H1 (cell line): ENCODE results near the gene INSM1. TPM values are rescaled to one million over a fixed set of nuclear protein-coding genes. Genes with fewer than 3 reads are reported as not detected.

Experiments used
- CTCF ChIA-PET: fragments of 300-600 bp; sonication (Branson Sonifier 250); formaldehyde crosslinking; loops from one replicate; lab custom pipeline; 2021; ENCODE audit not compliant: partially characterized antibody; lab: Charles Lee
- POLR2A ChIA-PET: fragments of 300-600 bp; sonication (Branson Sonifier 250); formaldehyde crosslinking; loops from one replicate; lab custom pipeline; 2021; ENCODE audit warnings: inconsistent platforms; ENCODE audit not compliant: partially characterized antibody; lab: Charles Lee
- DNase-seq, 2 experiments: peaks; one replicate each; pipeline versions ENCODE4 v3.0.0 to v3.0.0-alpha.2; 2010 to 2022; ENCODE audit warnings: low spot score in 2 of 2, low read depth in 1 of 2, mixed read lengths in 1 of 2
- FAIRE-seq: peaks from 2 replicates; lab custom pipeline; 2011; peaks lifted over from hg19 to GRCh38; lab: Jason Lieb, UNC
- H2AFZ ChIP-seq: 2 replicates; pipeline ENCODE4 v1.8.1; 2012; ENCODE audit warnings: low read length, inconsistent platforms
- H2AK5ac ChIP-seq: 2 replicates; pipeline ENCODE4 v1.6.1; 2013; ENCODE audit warnings: low read depth, low read length
- H2BK120ac ChIP-seq: replicated peaks from 2 replicates; pipeline ENCODE3; 2013; ENCODE audit warnings: low read depth, low read length, inconsistent platforms
- H2BK12ac ChIP-seq: 2 replicates; pipeline ENCODE4 v1.6.1; 2013; ENCODE audit warnings: low read depth, low read length
- H2BK15ac ChIP-seq: 2 replicates; pipeline ENCODE4 v1.6.1; 2013; ENCODE audit warnings: low read length
- H2BK20ac ChIP-seq: 2 replicates; pipeline ENCODE4 v1.6.1; 2013; ENCODE audit warnings: low read length
- H2BK5ac ChIP-seq: 2 replicates; pipeline ENCODE4 v1.6.1; 2013; ENCODE audit warnings: low read depth, low read length
- H3K14ac ChIP-seq: 2 replicates; pipeline ENCODE4 v1.6.1; 2013; ENCODE audit warnings: inconsistent platforms; ENCODE audit not compliant: insufficient read length
- H3K18ac ChIP-seq: 2 replicates; pipeline ENCODE4 v1.6.1; 2013; ENCODE audit warnings: low read length; ENCODE audit errors: extremely low read depth
- H3K23ac ChIP-seq: 2 replicates; pipeline ENCODE4 v1.6.1; 2013; ENCODE audit warnings: inconsistent platforms; ENCODE audit not compliant: insufficient read length
- H3K23me2 ChIP-seq: 2 replicates; pipeline ENCODE4 v1.6.1; 2013; ENCODE audit warnings: low read depth, low read length
- H3K27ac ChIP-seq: 2 replicates; pipeline ENCODE4 v1.6.1; 2011; ENCODE audit warnings: low read depth, low read length, inconsistent platforms
- H3K27me3 ChIP-seq, 4 experiments: replicated peaks in 1 of 4; 1 replicate in 1 of 4; 2 replicates in 3 of 4; pipeline versions ENCODE4 v1.6.1 to v1.8.1; 2011 to 2013; ENCODE audit warnings: low read length in 3 of 4, mild to moderate bottlenecking in 3 of 4, inconsistent platforms in 2 of 4, mixed read lengths in 2 of 4, moderate library complexity in 1 of 4; ENCODE audit not compliant: control insufficient read depth in 3 of 4, insufficient read depth in 3 of 4; ENCODE audit errors: extremely low read depth in 1 of 4
- H3K36me3 ChIP-seq, 4 experiments: 2 replicates each; pipeline versions ENCODE4 v1.6.1 to v1.8.1; 2011 to 2013; ENCODE audit warnings: mild to moderate bottlenecking in 4 of 4, low read length in 3 of 4, moderate library complexity in 2 of 4, control low read depth in 1 of 4, inconsistent platforms in 1 of 4; ENCODE audit not compliant: insufficient read depth in 4 of 4, control insufficient read depth in 2 of 4
- H3K4ac ChIP-seq: replicated peaks from 2 replicates; pipeline ENCODE3; 2013; ENCODE audit warnings: low read length, low read depth, mixed read lengths, inconsistent platforms; ENCODE audit not compliant: insufficient read length
- H3K4me1 ChIP-seq, 4 experiments: replicated peaks in 1 of 4; 1 replicate in 1 of 4; 2 replicates in 3 of 4; pipeline versions ENCODE4 v1.6.1 to v1.8.1; 2011 to 2013; ENCODE audit warnings: low read length in 3 of 4, inconsistent platforms in 2 of 4, mixed read lengths in 1 of 4; ENCODE audit not compliant: insufficient read depth in 4 of 4, control insufficient read depth in 3 of 4
- H3K4me2 ChIP-seq, 2 experiments: 2 replicates each; pipeline versions ENCODE4 v1.6.1 to v1.8.1; 2011 to 2013; ENCODE audit warnings: low read depth in 2 of 2, low read length in 2 of 2, control low read depth in 1 of 2, inconsistent platforms in 1 of 2, mild to moderate bottlenecking in 1 of 2; ENCODE audit not compliant: insufficient read depth in 1 of 2
- H3K4me3 ChIP-seq, 4 experiments: fragments of 200-600, 300-600 bp in 1 of 4; sonication (generic), shearing (Covaris generic), sonication (Bioruptor Twin) in 1 of 4; 2 replicates each; pipeline versions ENCODE4 v1.5.1 to v1.8.1; 2011 to 2016; ENCODE audit warnings: low read length in 4 of 4, low read depth in 3 of 4, control low read depth in 2 of 4, inconsistent platforms in 2 of 4, mild to moderate bottlenecking in 2 of 4, mixed read lengths in 1 of 4, moderate library complexity in 1 of 4; ENCODE audit not compliant: insufficient read depth in 2 of 4; ENCODE audit errors: extremely low read depth in 1 of 4
- H3K56ac ChIP-seq: replicated peaks from 2 replicates; pipeline ENCODE3; 2013; ENCODE audit warnings: low read depth, mild to moderate bottlenecking, mixed read lengths, low read length, inconsistent platforms; ENCODE audit not compliant: insufficient read length
- H3K79me1 ChIP-seq: 2 replicates; pipeline ENCODE4 v1.6.1; 2013; ENCODE audit warnings: low read depth, low read length, control low read depth
- H3K79me2 ChIP-seq, 2 experiments: 2 replicates each; pipeline versions ENCODE4 v1.6.1 to v1.8.1; 2012 to 2013; ENCODE audit warnings: low read length in 2 of 2, mild to moderate bottlenecking in 2 of 2, inconsistent platforms in 1 of 2; ENCODE audit not compliant: insufficient read depth in 2 of 2, control insufficient read depth in 1 of 2
- H3K9ac ChIP-seq, 4 experiments: replicated peaks in 1 of 4; 1 replicate in 1 of 4; 2 replicates in 3 of 4; pipeline versions ENCODE4 v1.6.1 to v1.8.1; 2011 to 2013; ENCODE audit warnings: low read depth in 3 of 4, low read length in 3 of 4, control low read depth in 2 of 4, mild to moderate bottlenecking in 2 of 4, moderate library complexity in 2 of 4, inconsistent platforms in 1 of 4; ENCODE audit errors: extremely low read depth in 1 of 4
- H3K9me3 ChIP-seq, 2 experiments: 2 replicates each; pipeline versions ENCODE4 v1.6.1 to v1.8.1; 2012 to 2013; ENCODE audit warnings: mild to moderate bottlenecking in 2 of 2, moderate library complexity in 2 of 2, control low read depth in 1 of 2, inconsistent platforms in 1 of 2, low read depth in 1 of 2, low read length in 1 of 2, mixed read lengths in 1 of 2; ENCODE audit not compliant: insufficient read depth in 2 of 2
- H4K20me1 ChIP-seq, 2 experiments: replicated peaks in 1 of 2; 2 replicates each; pipeline versions ENCODE3 to v1.8.1; 2011 to 2013; ENCODE audit warnings: inconsistent platforms in 2 of 2, low read length in 2 of 2, mild to moderate bottlenecking in 1 of 2; ENCODE audit not compliant: insufficient read depth in 2 of 2, control insufficient read depth in 1 of 2
- H4K5ac ChIP-seq: 2 replicates; pipeline ENCODE4 v1.6.1; 2013; ENCODE audit warnings: low read length, low read depth, mixed read lengths, inconsistent platforms; ENCODE audit not compliant: insufficient read length
- H4K8ac ChIP-seq: 2 replicates; pipeline ENCODE4 v1.8.0; 2013; ENCODE audit warnings: mild to moderate bottlenecking, moderate library complexity, low read length, inconsistent platforms; ENCODE audit not compliant: insufficient read depth; ENCODE audit errors: extremely low read depth
- H4K91ac ChIP-seq: replicated peaks from 2 replicates; pipeline ENCODE3; 2013; ENCODE audit warnings: low read length, mixed read lengths, inconsistent platforms; ENCODE audit not compliant: insufficient read length
- CREB1 ChIP-seq: IDR thresholded peaks from 2 replicates; pipeline ENCODE4 v1.6.1; 2012; ENCODE audit warnings: inconsistent platforms
- GABPA ChIP-seq: IDR thresholded peaks from 2 replicates; pipeline ENCODE4 v1.6.1; 2011; ENCODE audit warnings: mild to moderate bottlenecking, low read length, moderate library complexity, borderline replicate concordance; ENCODE audit not compliant: insufficient read depth
- POLR2AphosphoS5 ChIP-seq: IDR thresholded peaks from 2 replicates; pipeline ENCODE4 v1.6.1; 2011; ENCODE audit warnings: low read depth, low read length
- RAD21 ChIP-seq, 2 experiments: IDR thresholded peaks in 1 of 2; conservative IDR thresholded peaks in 1 of 2; 2 replicates each; pipeline ENCODE4 v1.6.1; 2011; ENCODE audit warnings: low read depth in 2 of 2, low read length in 2 of 2, improper control_type of control experiment in 1 of 2, inconsistent platforms in 1 of 2, mild to moderate bottlenecking in 1 of 2, moderate library complexity in 1 of 2
- TEAD4 ChIP-seq: IDR thresholded peaks from 2 replicates; pipeline ENCODE4 v1.6.1; 2012; ENCODE audit warnings: low read depth, low read length, inconsistent platforms, mixed read lengths
- WGBS, 2 experiments: shearing (Covaris generic) in 1 of 2; methylation state at CpG; one replicate each; pipeline versions ENCODE4 v1.1.6 to v1.1.7; 2013 to 2015; ENCODE audit warnings: low lambda C conversion rate in 2 of 2, mixed read lengths in 2 of 2, inconsistent platforms in 1 of 2, low coverage in 1 of 2, missing lambda C conversion rate in 1 of 2; ENCODE audit not compliant: insufficient replicate concordance in 2 of 2, insufficient coverage in 1 of 2, insufficient read length in 1 of 2; ENCODE audit errors: extremely low coverage in 1 of 2, missing lambda C conversion rate in 1 of 2; 5-methylcytosine and 5-hydroxymethylcytosine counted together
- polyA plus RNA-seq, 7 experiments: library from polyadenylated mRNA; depleted of rRNA in 3 of 7; stranded (reverse) in 5 of 7; unstranded in 2 of 7; fragments of >200 nt in 5 of 7; fragments of 200-250 nt in 2 of 7; gene quantifications; 1 replicate in 5 of 7; 2 replicates in 1 of 7; 4 replicates in 1 of 7; pipeline versions ENCODE4 v1.2.1 to v1.2.3, GENCODE V29; 2011 to 2013; ENCODE audit warnings: missing spikeins in 2 of 7, mixed read lengths in 2 of 7
- total RNA-seq: library from RNA; stranded (reverse); fragmentation: NEBNext Ultra II Directional; extraction: Animal tissue kit (Norgen Biotek cat#: 25700); gene quantifications from 2 replicates; pipeline ENCODE4 v1.2.1, GENCODE V29; 2021
- TF ChIP-seq, protein P1 (sequence below): IDR thresholded peaks from 2 replicates; pipeline ENCODE4 v1.6.1; 2011; ENCODE audit warnings: low read length, improper control_type of control experiment

INSM1 gene
- total and polyA plus RNA-seq, 2 of the 8 experiments (the other 6 are each of a cell fraction or from before 2014, with no cell fraction given): 0.86 to 2.5 TPM

DNA sequence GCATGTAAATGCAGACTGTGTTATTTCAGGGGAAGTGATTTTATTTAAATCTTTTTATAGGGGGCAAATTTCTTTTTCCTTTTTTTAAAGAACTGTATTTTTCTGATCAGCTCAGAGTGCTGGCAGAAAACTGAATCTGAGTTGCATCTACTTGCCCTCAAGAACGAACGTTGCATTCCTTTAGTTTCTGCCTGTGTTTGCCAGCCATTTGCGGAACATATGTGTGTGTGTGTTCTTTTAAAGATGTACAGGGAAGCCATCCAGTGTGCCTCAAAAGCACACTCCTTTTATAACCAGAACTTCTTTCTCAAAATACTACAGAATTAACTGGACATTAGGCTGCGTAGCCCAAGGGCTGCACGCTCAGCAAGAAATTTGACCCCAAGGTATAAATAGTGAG, 25.8 kb upstream of the INSM1 start:
- Histone ChIP-seq H3K56ac (no peak overlapping the region), H3K4me3 (no peak overlapping the region)
- no peak for TF ChIP-seq POLR2AphosphoS5
- TF ChIP-seq GABPA: no peak
- TF ChIP-seq CREB1: no peak
- TF ChIP-seq, protein P1, sequence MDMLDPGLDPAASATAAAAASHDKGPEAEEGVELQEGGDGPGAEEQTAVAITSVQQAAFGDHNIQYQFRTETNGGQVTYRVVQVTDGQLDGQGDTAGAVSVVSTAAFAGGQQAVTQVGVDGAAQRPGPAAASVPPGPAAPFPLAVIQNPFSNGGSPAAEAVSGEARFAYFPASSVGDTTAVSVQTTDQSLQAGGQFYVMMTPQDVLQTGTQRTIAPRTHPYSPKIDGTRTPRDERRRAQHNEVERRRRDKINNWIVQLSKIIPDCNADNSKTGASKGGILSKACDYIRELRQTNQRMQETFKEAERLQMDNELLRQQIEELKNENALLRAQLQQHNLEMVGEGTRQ: no peak
- no peak for TF ChIP-seq RAD21 (IDR thresholded peaks at IDR 0.05 in 1 of 2, conservative IDR thresholded peaks at IDR 0.05 in 1 of 2; ENCODE audit: low read depth in 2 of 2, low read length in 2 of 2)
- TF ChIP-seq TEAD4: no peak

More for the DNA sequence above, 25.8 kb upstream of the INSM1 start:
- 91% methylated on average over 5 of the region's 5 CpGs; no CpG with 5 or more reads in 1 of the 2 experiments for WGBS, 2 experiments
- Histone ChIP-seq H3K27ac (no peak overlapping the region), H3K9ac (no peak overlapping the region), H3K4ac (no peak overlapping the region), H3K36me3 (no peaks in the 10 kb centered on the region), H3K23ac (no peak overlapping the region), H4K8ac (no peak overlapping the region), H2BK20ac (no peak overlapping the region), H3K23me2 (peaks cover 4% of the 10 kb centered on the region; the same call in 1 of the 2 replicates), H4K91ac (no peak overlapping the region), H4K20me1 (no peaks in the 10 kb centered on the region), H4K5ac (no peak overlapping the region), H3K9me3 (no peaks in the 10 kb centered on the region; a peak in 1 of 4 replicates), H3K79me2 (no peaks in the 10 kb centered on the region), H3K18ac (no peak overlapping the region), H3K27me3 (no peaks in the 10 kb centered on the region), H2AFZ (no peak overlapping the region), H2BK120ac (no peak overlapping the region), H3K14ac (no peak overlapping the region), H2BK5ac (no peak overlapping the region), H3K4me2 (no peak overlapping the region), H3K4me1 (no peaks in the 10 kb centered on the region), H2BK15ac (no peak overlapping the region), H2AK5ac (no peak overlapping the region), H2BK12ac (no peak overlapping the region), H3K79me1 (no peaks in the 10 kb centered on the region)
- DNase-seq (no peak), FAIRE-seq (no peak)
- ChIA-PET CTCF (interaction anchor here (0.9 to 2.4 kb wide), 2 partner anchors 9 to 14 kb away, joined by 3 to 8 read pairs; no protein-coding TSS in a partner anchor), POLR2A (no interaction called here)
